Activated effector memory CD4-positive, alpha-beta T cell treated with Interleukin-2 at 50 U/mL for 16 hours (primary cell): ENCODE results near the gene DNAAF6.
"Not testable (repeated sequence)": the region's sequence is repeated elsewhere in the genome, so short reads cannot be mapped to it uniquely, and the experiment has no call there.

ENCODE experiments used
- DNase-seq: peaks from one replicate; pipeline ENCODE4 v3.0.0-alpha.2; 2020

DNAAF6 gene

GRCh38 chrX:107205770-107206696 lies at the start of gene DNAAF6, which contains the start of gene NUP62CL:
Gene DNAAF6, plus strand, starts transcription at chrX:107206611. Its CDS starts 6,265 bp downstream, at chrX:107212876.
Gene NUP62CL, minus strand, starts transcription at chrX:107206433. Its CDS starts 31,287 bp downstream, at chrX:107175146.
- DNase-seq = peak; percentile 46

- DNase-seq = not testable (repeated sequence)
Measured at GRCh38 chrX:107157618-107158017, 48.8 kb upstream of the DNAAF6 start.

DNA sequence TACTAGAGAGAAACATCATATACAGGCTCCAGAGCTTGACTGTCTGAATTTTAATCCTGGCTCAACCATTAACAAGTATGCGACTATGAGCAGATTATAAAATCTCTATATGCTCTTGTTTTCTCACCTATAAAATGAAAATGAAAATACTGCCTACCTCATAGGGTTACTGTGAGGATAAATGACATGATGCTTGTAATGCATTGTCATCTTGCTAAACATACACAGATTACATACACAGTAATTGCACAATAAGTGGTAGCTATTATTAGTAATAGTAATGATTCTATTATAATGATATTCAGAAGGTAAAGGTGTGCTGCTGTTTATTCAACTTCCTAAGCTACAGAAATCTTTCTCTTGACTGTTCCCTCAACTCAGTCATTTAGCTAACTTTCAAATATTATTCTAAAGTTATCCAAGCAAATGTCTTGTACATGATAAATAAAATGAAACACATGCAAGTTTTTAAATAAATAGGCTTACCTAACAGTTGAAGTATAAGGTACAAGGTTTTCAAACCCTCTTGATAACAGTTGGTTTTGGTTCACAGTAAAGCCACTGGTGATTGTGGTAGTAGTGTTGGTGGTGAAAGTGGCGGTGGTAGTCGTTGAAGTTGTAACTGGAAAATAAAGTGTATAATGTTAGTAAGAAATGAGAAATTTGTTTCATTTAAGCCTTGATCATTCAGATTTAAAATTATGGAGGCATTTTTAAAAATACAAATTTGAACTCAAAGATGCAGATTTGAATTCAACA lies 39.1 kb upstream of the DNAAF6 start:
- DNase-seq = no peak

DNA sequence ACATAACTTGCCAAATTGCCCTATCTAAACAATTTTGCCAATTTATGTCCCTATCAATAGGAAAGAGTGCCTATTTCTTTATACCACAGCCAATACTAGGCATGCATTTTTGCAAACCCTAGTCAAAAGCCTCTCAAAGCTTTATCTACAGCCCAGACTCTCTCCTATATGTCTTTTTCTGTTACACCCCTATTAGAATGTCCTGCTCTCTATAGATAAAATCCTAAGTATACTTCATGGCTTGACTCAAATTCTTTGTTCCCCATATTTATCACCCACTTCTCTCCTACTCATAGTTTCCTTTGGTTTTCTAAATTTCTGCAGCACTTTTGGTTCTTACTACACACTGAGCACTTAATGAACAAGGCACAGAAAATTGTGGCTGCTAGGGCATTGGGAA lies 38.2 kb upstream of the DNAAF6 start:
- DNase-seq = no peak

- no peak for DNase-seq
Measured at GRCh38 chrX:107168712-107169111, 37.7 kb upstream of the DNAAF6 start.

- DNase-seq = no peak
Measured at GRCh38 chrX:107171369-107172102, 34.9 kb upstream of the DNAAF6 start.

DNA sequence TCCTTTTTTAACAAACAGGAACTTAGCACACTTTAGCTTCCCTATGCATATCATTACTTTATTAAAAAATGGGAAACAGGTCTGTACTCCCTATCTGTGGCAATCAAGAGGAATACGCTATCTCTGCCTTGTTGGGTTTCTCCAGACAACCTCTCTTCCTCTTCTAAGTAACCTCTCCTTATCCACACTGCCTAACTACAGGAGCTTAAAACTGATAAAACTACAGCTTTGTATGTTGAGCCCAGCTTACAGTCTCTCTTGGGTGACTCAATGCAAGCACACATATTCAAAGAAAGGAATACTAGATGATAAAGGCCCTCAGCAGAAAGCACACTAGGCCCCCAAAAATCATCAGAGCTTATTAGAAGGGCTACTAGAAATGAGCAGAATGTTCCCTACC lies 9.1 kb upstream of the DNAAF6 start:
- DNase-seq = no peak

DNA sequence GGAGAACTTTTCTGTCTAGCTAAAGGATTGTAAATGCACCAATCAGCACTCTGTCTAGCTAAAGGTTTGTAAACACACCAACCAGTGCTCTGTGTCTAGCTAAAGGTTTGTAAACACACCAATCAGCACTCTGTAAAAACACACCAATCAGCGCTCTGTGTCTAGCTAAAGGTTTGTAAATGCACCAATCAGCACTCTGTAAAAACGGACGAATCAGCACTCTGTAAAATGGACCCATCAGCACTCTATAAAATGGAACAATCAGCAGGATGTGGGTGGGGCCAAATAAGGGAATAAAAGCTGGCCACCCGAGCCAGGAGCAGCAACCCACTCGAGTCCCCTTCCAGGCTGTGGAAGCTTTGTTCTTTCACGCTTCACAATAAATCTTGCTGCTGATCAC lies 8.3 kb upstream of the DNAAF6 start:
- not testable (repeated sequence) for DNase-seq

GRCh38 chrX:107199491-107199890 lies 6.9 kb upstream of the DNAAF6 start:
- DNase-seq = no peak

DNA sequence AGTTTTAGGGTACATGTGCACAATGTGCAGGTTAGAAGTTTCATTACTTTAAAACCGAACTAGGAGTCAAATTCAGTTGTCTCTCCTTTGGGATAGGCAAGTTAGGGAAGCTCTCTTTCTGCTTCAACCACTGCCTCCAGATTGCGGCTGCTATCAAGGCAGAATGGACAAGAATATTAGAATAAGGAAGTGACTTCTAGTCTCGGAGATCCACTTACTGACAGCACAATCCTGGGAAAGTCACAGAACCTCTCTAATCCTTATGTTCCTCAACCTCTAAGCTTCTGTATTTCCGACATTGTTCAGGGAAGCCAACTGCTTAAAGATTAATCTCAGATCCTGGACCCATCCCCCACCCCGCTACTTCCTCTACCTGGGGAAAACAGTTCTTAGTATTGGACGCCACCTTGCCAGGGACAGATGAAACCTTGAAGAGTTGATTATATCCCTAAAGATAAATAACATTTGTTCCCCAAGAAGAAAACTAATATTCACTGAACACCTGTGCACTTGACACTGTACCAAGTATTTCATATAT lies 2.3 kb upstream of the DNAAF6 start:
- no peak for DNase-seq

DNA sequence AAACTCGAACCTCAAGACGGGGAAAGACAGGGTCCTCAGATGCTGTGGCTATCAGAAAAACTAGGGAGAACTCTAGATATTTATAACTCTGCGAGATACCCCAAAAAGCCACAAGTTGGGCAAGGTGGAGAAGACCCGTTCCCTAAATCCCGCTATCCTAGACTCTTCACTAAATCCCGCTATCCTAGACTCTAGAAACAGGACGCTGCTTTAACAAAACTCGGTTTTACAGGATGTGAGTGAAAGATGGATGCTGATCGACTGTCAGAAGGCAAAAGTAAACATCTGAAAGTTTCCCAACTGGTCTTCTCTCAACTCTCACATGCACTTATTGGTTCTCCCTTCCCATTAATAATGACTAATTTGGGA lies 270 bp downstream of the DNAAF6 start:
- DNase-seq = no peak

DNA sequence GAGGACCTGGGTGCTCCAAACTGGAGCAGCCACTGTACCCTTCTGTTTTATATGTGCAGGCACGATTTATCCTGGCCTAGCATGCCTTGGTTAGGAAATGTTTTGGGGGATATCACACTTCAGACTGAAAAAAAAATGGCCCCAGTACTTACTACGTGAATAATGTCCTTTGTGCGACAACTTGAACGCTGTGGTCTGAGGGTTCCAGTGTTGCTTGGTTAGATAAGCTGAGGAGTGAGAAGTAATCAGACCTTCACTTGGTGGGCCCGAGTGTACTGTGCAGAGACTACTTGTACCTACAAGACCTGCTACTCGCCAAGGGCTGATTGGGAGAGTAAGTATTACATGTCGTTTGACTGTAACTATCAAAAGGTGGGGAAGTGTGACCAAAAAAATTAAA lies 678 bp downstream of the DNAAF6 start:
- DNase-seq = no peak

- DNase-seq = no peak
Measured at GRCh38 chrX:107207943-107208342, 1.5 kb downstream of the DNAAF6 start.

- no peak for DNase-seq
Measured at GRCh38 chrX:107213477-107213876, 7.1 kb downstream of the DNAAF6 start.

- no peak for DNase-seq
Measured at GRCh38 chrX:107226757-107227156, 20.3 kb downstream of the DNAAF6 start.

DNA sequence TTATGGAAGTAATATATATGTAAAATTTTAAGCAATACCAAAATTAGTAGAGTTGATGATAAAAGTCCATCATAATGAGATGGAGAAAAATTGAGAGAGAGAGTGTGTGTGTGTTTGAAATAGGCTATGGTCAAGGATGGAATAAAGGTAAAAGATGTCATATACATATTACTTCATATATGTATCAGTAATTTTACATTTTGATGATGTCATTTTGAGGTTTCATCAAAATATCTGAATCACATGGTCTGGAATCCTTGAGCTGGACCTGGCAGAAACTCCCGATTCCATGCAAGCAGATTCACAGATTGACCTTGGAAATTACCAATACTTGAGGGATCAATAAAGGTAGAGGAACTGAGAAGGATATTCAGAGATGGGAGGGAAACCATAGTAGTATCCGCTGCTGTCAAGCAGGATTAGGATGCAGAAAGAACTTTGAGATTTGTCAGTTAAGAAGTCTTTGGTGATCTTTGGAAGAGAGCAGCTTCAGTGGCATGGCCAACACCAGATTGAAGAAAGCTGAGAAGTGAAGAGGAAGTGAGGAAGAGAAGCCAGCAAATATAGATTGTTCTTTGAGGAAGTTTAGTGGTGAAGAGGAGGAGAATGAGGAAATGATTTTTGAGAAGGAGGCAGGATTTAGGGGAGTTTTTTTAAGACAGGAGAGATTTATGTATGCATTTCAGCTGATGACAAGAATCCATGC lies 21.5 kb downstream of the DNAAF6 start:
- DNase-seq = no peak

GRCh38 chrX:107228486-107228819 lies 22.0 kb downstream of the DNAAF6 start:
- no peak for DNase-seq

- DNase-seq = no peak
Measured at GRCh38 chrX:107272431-107272921, 66.1 kb downstream of the DNAAF6 start.

- DNase-seq = no peak
Measured at GRCh38 chrX:107273795-107274194, 67.4 kb downstream of the DNAAF6 start.

GRCh38 chrX:107288676-107289075 lies 82.3 kb downstream of the DNAAF6 start:
- no peak for DNase-seq

GRCh38 chrX:107290019-107290418 lies 83.6 kb downstream of the DNAAF6 start:
- DNase-seq = no peak

GRCh38 chrX:107293056-107293455 lies 86.6 kb downstream of the DNAAF6 start:
- no peak for DNase-seq
